Transverse colon (tissue), 4 donors: ENCODE measurements around the gene ZFAND3.

ENCODE experiments used
- CTCF ChIP-seq, 5 experiments: fragments of 200-600 bp in 3 of 5; fragments of 450-650 bp in 2 of 5; sonication (generic) in 3 of 5; IDR thresholded peaks; 1 replicate in 2 of 5; 2 replicates in 3 of 5; pipeline ENCODE4 v1.5.1; 2016 to 2017; ENCODE audit warnings: antibody characterized with exemption in 5 of 5, inconsistent platforms in 3 of 5, mild to moderate bottlenecking in 2 of 5, moderate library complexity in 1 of 5
- POLR2AphosphoS5 ChIP-seq, 3 donors: sonication (generic); formaldehyde crosslinking; IDR thresholded peaks; one replicate each; pipeline ENCODE4 v1.6.1; 2016; ENCODE audit warnings: antibody characterized with exemption in 3 of 3

- no peak for TF ChIP-seq CTCF (IDR thresholded peaks at IDR 0.05)
- TF ChIP-seq POLR2AphosphoS5 (IDR thresholded peaks at IDR 0.05), result no peak
Measured at GRCh38 chr6:37794825-37795224, 24.7 kb upstream of the ZFAND3 start.
